Gastrocnemius medialis (tissue), 4 donors: Measurements from ENCODE around the gene COP1. TPM values are rescaled to one million over a fixed set of nuclear protein-coding genes. Genes with fewer than 3 reads are reported as not detected.
"Not testable (repeated sequence)": the region's sequence is repeated elsewhere in the genome, so short reads cannot be mapped to it uniquely, and the experiment has no call there.

Experiments used
- ATAC-seq, 2 donors: fragments of 150-250 bp; one replicate each; pipeline ENCODE4 v1.9.1; 2016
- DNase-seq, 2 donors: peaks; one replicate each; pipeline ENCODE4 v3.0.0-alpha.2; 2019
- H3K27ac ChIP-seq, 4 donors: fragments of 200-600 bp; sonication (generic); 1 replicate in 1 of 4; 2 replicates in 3 of 4; pipeline ENCODE4 v1.5.1; 2016 to 2018; ENCODE audit warnings: mild to moderate bottlenecking in 2 of 4, moderate library complexity in 1 of 4
- H3K27me3 ChIP-seq, 3 donors: fragments of 200-600 bp; sonication (generic) in 2 of 3; 1 replicate in 1 of 3; 2 replicates in 2 of 3; pipeline versions ENCODE4 v1.5.1 to v1.6.0; 2016 to 2019; ENCODE audit warnings: mild to moderate bottlenecking in 1 of 3, moderate library complexity in 1 of 3
- H3K36me3 ChIP-seq, 2 donors: fragments of 200-600 bp; sonication (generic) in 1 of 2; one replicate each; pipeline ENCODE4 v1.5.1; 2017 to 2018
- H3K4me1 ChIP-seq, 2 donors: fragments of 200-600 bp; sonication (generic) in 1 of 2; one replicate each; pipeline ENCODE4 v1.5.1; 2016 to 2017; ENCODE audit warnings: mild to moderate bottlenecking in 2 of 2
- H3K4me3 ChIP-seq, 4 donors: fragments of 200-600 bp; sonication (generic) in 3 of 4; 1 replicate in 1 of 4; 2 replicates in 3 of 4; pipeline ENCODE4 v1.5.1; 2016 to 2019; ENCODE audit warnings: mild to moderate bottlenecking in 2 of 4
- H3K9me3 ChIP-seq, 3 donors: fragments of 200-600 bp; sonication (generic) in 2 of 3; 1 replicate in 1 of 3; 2 replicates in 2 of 3; pipeline ENCODE4 v1.5.1; 2016 to 2019
- POLR2A ChIP-seq, 2 donors: fragments of 450-650 bp; IDR thresholded peaks; one replicate each; pipeline ENCODE4 v1.6.1; 2017; ENCODE audit warnings: antibody characterized with exemption in 2 of 2, mild to moderate bottlenecking in 2 of 2, moderate library complexity in 2 of 2
- in situ Hi-C, 4 donors: fragments of 200-750 bp; cut with MboI; loops; one replicate each; pipeline versions ENCODE4 v1.15.0 to v1.8.0; 2017; ENCODE audit warnings: low sequenced_read_pairs in 4 of 4
- intact Hi-C: fragments of 100-400 bp; cut with DNase I; formaldehyde crosslinking; loops from one replicate; pipeline ENCODE4 v1.15.1; 2023; ENCODE audit warnings: low total_unique reads
- total RNA-seq, 4 donors: library from RNA; depleted of rRNA; stranded (reverse); fragments of >200 nt; gene quantifications; one replicate each; pipeline versions ENCODE4 v1.1.0 to v1.2.3, GENCODE V29; 2016
- TF ChIP-seq, protein P1 (sequence below), 5 experiments: fragments of 450-650 bp in 3 of 5; fragments of 200-600 bp in 2 of 5; sonication (generic) in 2 of 5; IDR thresholded peaks in 4 of 5; conservative IDR thresholded peaks in 1 of 5; 1 replicate in 4 of 5; 2 replicates in 1 of 5; pipeline ENCODE4 v1.5.1; 2016 to 2019; ENCODE audit warnings: antibody characterized with exemption in 5 of 5, mild to moderate bottlenecking in 3 of 5, moderate library complexity in 3 of 5

The COP1 gene
- total RNA-seq, 4 donors from 2014 or later = 19.6 to 29.7 (median 25.3) TPM

DNA sequence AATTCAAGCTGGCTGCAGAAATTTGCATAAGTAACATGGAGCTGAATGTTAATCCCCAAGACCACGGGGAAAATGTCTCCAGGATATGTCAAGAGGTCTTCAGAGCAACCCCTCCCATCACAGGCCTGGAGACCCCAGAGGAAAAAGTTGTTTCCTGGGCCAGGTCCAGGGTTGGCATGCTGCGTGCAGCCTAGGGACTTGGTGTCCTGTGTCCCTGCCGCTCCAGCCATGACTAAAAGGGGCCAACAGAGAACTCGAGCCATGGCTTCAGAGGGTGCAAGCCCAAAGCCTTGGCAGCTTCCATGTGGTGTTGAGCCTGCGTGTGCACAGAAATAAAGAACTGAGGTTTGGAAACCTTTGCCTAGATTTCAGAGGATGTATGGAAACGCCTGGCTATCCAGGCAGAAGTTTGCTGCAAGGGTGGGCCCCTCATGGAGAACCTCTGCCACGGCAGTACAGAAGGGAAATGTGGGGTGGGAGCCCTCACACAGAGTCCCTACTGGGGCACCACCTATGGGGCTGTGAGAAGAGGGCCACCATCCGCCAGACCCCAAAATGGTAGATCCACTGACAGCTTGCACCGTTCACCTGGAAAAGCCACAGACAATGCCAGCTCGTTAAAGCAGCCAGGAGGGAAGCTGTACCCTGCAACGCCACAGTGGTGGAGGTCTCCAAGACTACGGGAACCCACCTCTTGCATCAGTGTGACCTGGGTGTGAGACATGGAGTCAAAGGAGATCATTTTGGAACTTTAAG is 222.9 kb downstream of the COP1 start:
- DNase-seq (no peak), ATAC-seq (no peak)
- no peak for TF ChIP-seq POLR2A (IDR thresholded peaks at IDR 0.05)
- TF ChIP-seq, protein P1, sequence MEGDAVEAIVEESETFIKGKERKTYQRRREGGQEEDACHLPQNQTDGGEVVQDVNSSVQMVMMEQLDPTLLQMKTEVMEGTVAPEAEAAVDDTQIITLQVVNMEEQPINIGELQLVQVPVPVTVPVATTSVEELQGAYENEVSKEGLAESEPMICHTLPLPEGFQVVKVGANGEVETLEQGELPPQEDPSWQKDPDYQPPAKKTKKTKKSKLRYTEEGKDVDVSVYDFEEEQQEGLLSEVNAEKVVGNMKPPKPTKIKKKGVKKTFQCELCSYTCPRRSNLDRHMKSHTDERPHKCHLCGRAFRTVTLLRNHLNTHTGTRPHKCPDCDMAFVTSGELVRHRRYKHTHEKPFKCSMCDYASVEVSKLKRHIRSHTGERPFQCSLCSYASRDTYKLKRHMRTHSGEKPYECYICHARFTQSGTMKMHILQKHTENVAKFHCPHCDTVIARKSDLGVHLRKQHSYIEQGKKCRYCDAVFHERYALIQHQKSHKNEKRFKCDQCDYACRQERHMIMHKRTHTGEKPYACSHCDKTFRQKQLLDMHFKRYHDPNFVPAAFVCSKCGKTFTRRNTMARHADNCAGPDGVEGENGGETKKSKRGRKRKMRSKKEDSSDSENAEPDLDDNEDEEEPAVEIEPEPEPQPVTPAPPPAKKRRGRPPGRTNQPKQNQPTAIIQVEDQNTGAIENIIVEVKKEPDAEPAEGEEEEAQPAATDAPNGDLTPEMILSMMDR (IDR thresholded peaks at IDR 0.05 in 4 of 5, conservative IDR thresholded peaks at IDR 0.05 in 1 of 5) = no peak
- Histone ChIP-seq H3K36me3 (peaks cover 0 to 41% of the 10 kb centered on the region in 2 donors), H3K27ac (no peak overlapping the region), H3K27me3 (no peaks in the 10 kb centered on the region), H3K4me1 (no peaks in the 10 kb centered on the region), H3K9me3 (no peaks in the 10 kb centered on the region), H3K4me3 (no peak overlapping the region)
- intact Hi-C loops = no loop called here
- in situ Hi-C loops = no loop called here

DNA sequence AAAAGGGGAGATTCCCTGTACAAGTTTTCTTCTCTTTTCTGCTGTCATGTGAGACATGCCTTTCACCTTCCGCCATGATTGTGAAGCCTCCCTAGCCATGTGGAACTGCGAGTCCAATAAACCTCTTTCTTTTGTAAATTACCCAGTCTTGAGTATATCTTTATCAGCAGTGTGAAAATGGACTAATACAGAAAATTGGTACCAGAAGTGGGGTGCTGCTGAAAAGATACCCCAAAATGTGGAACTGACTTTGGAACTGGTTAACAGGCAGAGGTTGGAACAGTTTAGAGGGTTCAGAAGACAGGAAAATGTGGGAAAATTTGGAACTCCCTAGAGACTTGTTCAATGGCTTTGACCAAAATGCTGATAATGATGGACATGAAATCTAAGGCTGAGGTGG is 223.7 kb downstream of the COP1 start:
- peaks cover 0 to 41% of the 10 kb centered on the region in 2 donors for H3K36me3 ChIP-seq
- DNase-seq, intact Hi-C loops, ATAC-seq, H3K4me1 ChIP-seq, H3K9me3 ChIP-seq, H3K27me3 ChIP-seq, H3K4me3 ChIP-seq, in situ Hi-C loops, H3K27ac ChIP-seq: not testable (repeated sequence)

DNA sequence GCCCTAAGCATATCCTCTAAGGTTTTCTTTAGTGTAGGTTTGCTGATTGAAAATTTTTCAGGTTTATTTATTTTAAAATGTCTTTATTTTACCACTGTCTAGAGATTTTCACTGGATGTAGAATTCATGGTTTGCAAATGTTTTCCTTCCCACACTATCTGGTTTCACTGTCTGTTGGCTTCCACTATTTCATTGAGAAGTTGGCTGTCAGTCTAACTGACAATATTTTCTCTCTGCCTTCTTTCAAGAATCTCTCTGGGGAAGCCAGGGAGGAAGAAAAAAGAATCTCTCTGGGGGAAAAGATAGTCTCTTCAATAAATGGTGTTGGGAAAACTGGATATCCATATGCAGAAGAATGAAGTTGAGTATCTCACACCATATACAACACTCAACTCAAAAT is 226.0 kb downstream of the COP1 start:
- Histone ChIP-seq H3K4me3 (no peak overlapping the region), H3K4me1 (no peaks in the 10 kb centered on the region), H3K27ac (no peak overlapping the region), H3K9me3 (no peaks in the 10 kb centered on the region), H3K36me3 (peaks cover 0 to 37% of the 10 kb centered on the region in 2 donors), H3K27me3 (no peaks in the 10 kb centered on the region)
- intact Hi-C loops (no loop called here), in situ Hi-C loops (no loop called here)
- no peak for ATAC-seq
- no peak for DNase-seq
- TF ChIP-seq, protein P1 (IDR thresholded peaks at IDR 0.05 in 4 of 5, conservative IDR thresholded peaks at IDR 0.05 in 1 of 5) = no peak
- TF ChIP-seq POLR2A (IDR thresholded peaks at IDR 0.05) = no peak

DNA sequence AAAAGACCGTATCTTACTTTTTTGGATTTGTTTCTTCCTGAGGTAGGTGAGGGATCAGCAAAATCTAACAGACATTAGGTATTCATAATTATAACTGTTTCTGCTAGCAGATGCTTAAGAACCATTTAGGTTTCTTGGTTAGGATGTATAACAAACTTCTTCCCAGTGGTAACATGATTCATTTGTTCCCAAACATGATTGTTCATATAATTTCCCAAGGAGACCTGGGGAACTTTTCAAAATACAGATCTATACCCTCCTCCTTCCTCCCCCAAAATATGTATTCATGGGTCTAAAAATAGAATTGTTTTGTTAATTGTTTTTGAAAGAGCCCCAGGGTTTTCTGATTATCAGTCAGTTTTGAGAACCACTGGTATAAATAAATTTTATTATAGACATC is 228.2 kb downstream of the COP1 start:
- TF ChIP-seq, protein P1 (IDR thresholded peaks at IDR 0.05 in 4 of 5, conservative IDR thresholded peaks at IDR 0.05 in 1 of 5) = no peak
- TF ChIP-seq POLR2A (IDR thresholded peaks at IDR 0.05) = no peak
- peaks cover 0 to 17% of the 10 kb centered on the region in 2 donors for H3K36me3 ChIP-seq
- no peak for ATAC-seq
- no peak overlapping the region for H3K27ac ChIP-seq
- H3K27me3 ChIP-seq = no peaks in the 10 kb centered on the region
- no peaks in the 10 kb centered on the region for H3K9me3 ChIP-seq
- H3K4me1 ChIP-seq = no peaks in the 10 kb centered on the region
- no peak for DNase-seq
- intact Hi-C loops = no loop called here
- in situ Hi-C loops = no loop called here
- H3K4me3 ChIP-seq = no peak overlapping the region

DNA sequence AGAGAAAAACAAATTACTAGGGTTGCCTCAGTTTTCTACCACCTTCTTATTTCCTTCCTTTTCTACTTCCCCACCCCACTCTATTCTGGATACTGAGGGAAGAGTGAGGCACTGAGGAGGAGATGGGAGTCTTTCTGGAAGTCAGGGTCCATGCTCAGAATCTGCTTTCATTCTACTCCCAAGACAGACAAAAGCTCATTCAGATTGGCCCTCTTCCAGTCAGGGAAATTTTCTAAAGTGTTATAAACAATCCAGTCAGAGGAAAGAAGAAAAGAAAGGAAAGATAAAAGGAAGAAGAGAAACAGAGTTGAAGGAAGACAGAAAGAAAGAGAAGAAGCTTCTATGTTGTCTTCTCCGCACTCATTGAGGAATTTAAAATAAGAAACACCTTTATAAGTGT is 228.6 kb downstream of the COP1 start:
- in situ Hi-C loops = no loop called here
- no peak for TF ChIP-seq POLR2A (IDR thresholded peaks at IDR 0.05)
- TF ChIP-seq, protein P1 (IDR thresholded peaks at IDR 0.05 in 4 of 5, conservative IDR thresholded peaks at IDR 0.05 in 1 of 5) = no peak
- intact Hi-C loops = no loop called here
- ATAC-seq (no peak), DNase-seq (no peak)
- Histone ChIP-seq H3K36me3 (peaks cover 0 to 13% of the 10 kb centered on the region in 2 donors), H3K27ac (no peak overlapping the region), H3K4me1 (no peaks in the 10 kb centered on the region), H3K4me3 (no peak overlapping the region), H3K27me3 (no peaks in the 10 kb centered on the region), H3K9me3 (no peaks in the 10 kb centered on the region)
